Measurements from ENCODE around the gene OLFM3. TPM values are rescaled to one million over a fixed set of nuclear protein-coding genes. Genes with fewer than 3 reads are reported as not detected.

Gene OLFM3
- total and polyA plus RNA-seq, 4 experiments from 2014 or later, result not detected

DNA sequence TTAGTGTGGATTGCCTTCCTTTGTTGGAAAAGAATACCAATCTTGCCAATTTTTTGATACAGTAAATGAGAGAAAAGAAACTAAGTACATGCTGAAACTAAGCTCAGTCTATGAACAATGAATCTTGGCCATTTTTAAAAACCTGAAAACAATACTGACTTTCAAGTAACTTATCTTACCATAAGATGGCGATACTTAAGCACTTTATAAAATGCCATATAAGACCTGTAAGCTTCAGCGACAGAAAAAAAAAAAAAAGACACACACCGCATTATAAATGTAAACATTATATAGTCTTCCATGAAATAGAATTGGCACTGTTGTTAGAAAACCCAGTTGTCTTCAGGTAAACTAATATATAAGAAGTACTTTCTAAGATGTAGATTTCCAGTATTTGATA lies 3.0 kb downstream of the OLFM3 start:
- CTCF ChIA-PET (ENCODE audit: partially characterized antibody), result no interaction called here

DNA sequence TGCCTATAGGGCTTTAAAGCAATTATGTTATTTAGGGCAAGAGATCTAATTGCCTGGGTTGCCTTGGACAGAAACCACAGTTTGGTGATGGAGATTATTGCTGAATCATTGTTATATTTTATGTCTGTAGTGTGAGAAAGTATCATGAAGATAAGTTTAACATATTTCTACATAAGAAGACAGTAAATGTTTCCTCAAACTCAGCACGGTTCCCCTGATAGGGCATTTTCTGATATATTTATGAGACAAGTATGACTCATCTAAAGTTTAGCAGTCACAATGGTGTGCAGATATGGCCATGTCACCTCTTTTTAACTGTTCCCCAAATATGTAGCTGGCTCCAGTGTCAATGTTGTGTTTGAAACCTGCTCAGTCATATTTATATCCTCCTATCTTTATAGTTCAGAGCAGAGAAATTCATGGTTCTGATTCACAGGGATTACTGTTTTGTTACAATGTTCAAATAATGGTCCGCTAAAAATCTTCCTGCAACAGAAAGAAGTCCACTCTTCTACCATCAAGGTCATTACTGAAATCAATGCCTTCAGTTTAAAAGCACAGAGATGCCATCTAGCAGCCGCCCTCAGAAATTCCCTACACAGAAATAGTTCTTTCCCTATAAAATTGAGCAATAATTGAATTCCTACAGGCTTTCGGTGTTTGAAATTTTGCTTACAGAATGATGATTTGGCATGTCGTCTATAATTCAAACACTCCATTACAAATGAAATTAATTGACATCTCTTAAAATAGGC lies 3.7 kb downstream of the OLFM3 start:
- CTCF ChIA-PET (ENCODE audit: partially characterized antibody), result no interaction called here

More for the DNA sequence above, 3.0 kb downstream of the OLFM3 start:
- POLR2A ChIA-PET (ENCODE audit: partially characterized antibody), result no interaction called here
- H3K9me3 ChIP-seq (ENCODE audit: control insufficient read depth in 1 of 2, low read length in 2 of 2), result no peaks in the 10 kb centered on the region
- H3K4me1 ChIP-seq (ENCODE audit: insufficient read depth, low read length), result no peaks in the 10 kb centered on the region
- H3K27ac ChIP-seq (ENCODE audit: low read depth, low read length), result no peak overlapping the region
- no peak overlapping the region for H3K4me3 ChIP-seq (ENCODE audit: low read length in 2 of 2)
- Mint-ChIP-seq H3K4me1 (peaks cover 0 to 9% (median under 1%) of the 10 kb centered on the region in 4 donors), H3K4me3 (no peak overlapping the region), H3K27me3 (peaks cover 0 to 1% of the 10 kb centered on the region in 2 donors), H3K36me3 (no peaks in the 10 kb centered on the region), H3K9me3 (peaks cover 0 to 3% (median 0%) of the 10 kb centered on the region in 8 donors), H3K27ac (no peak overlapping the region)
- no peaks in the 10 kb centered on the region for H3K36me3 ChIP-seq (ENCODE audit: insufficient read depth, low read length)
- intact Hi-C loops (cut with micrococcal nuclease), result no loop called here
- DNase-seq, result no peak
- no peaks in the 10 kb centered on the region for H3K27me3 ChIP-seq (ENCODE audit: insufficient read depth, low read length)

DNA sequence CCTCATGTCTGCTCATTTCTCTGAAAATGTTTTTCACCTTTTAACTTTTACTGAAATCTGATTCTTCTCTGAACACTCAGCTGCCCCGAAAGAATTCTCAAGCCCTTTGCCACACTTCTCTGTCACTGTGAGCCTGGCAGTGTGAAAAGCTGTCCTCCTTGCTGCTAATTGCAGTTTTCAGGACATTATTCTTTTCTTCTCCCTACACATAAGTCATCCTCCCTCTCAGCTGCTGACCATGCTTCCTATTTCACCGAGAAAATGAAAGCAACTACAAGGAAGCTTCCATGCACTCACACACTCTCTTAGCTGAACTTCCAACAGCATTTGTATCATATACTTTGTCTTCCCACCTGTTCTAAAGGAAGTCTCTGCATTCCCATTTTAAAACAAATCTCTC lies 15.8 kb downstream of the OLFM3 start:
- Mint-ChIP-seq H3K27me3 (no peaks in the 10 kb centered on the region), H3K4me3 (no peak overlapping the region), H3K4me1 (no peaks in the 10 kb centered on the region), H3K9me3 (peaks cover 0 to 4% (median 0%) of the 10 kb centered on the region in 8 donors), H3K36me3 (no peaks in the 10 kb centered on the region), H3K27ac (no peak overlapping the region)
- Histone ChIP-seq H3K27me3 (ENCODE audit: insufficient read depth, low read length) (no peaks in the 10 kb centered on the region), H3K9me3 (ENCODE audit: control insufficient read depth in 1 of 2, low read length in 2 of 2) (no peaks in the 10 kb centered on the region), H3K4me3 (ENCODE audit: low read length in 2 of 2) (no peak overlapping the region), H3K27ac (ENCODE audit: low read depth, low read length) (no peak overlapping the region), H3K36me3 (ENCODE audit: insufficient read depth, low read length) (no peaks in the 10 kb centered on the region), H3K4me1 (ENCODE audit: insufficient read depth, low read length) (no peaks in the 10 kb centered on the region)
- POLR2A ChIA-PET (ENCODE audit: partially characterized antibody), result no interaction called here
- intact Hi-C loops (cut with micrococcal nuclease), result no loop called here
- no peak for DNase-seq
- CTCF ChIA-PET (ENCODE audit: partially characterized antibody), result no interaction called here

More for the DNA sequence above, 3.7 kb downstream of the OLFM3 start:
- no peak overlapping the region for H3K4me3 Mint-ChIP-seq
- peaks cover 0 to 3% (median 0%) of the 10 kb centered on the region in 8 donors for H3K9me3 Mint-ChIP-seq
- POLR2A ChIA-PET (ENCODE audit: partially characterized antibody), result no interaction called here
- H3K9me3 ChIP-seq (ENCODE audit: control insufficient read depth in 1 of 2, low read length in 2 of 2), result no peaks in the 10 kb centered on the region
- DNase-seq, result no peak
- no peaks in the 10 kb centered on the region for H3K4me1 ChIP-seq (ENCODE audit: insufficient read depth, low read length)
- H3K27me3 Mint-ChIP-seq, result peaks cover 0 to 1% of the 10 kb centered on the region in 2 donors
- no peaks in the 10 kb centered on the region for H3K27me3 ChIP-seq (ENCODE audit: insufficient read depth, low read length)
- no peaks in the 10 kb centered on the region for H3K36me3 ChIP-seq (ENCODE audit: insufficient read depth, low read length)
- H3K27ac ChIP-seq (ENCODE audit: low read depth, low read length), result no peak overlapping the region
- H3K4me3 ChIP-seq (ENCODE audit: low read length in 2 of 2), result no peak overlapping the region
- peaks cover 0 to 9% (median under 1%) of the 10 kb centered on the region in 4 donors for H3K4me1 Mint-ChIP-seq
- no peak overlapping the region for H3K27ac Mint-ChIP-seq
- intact Hi-C loops (cut with micrococcal nuclease), result no loop called here
- no peaks in the 10 kb centered on the region for H3K36me3 Mint-ChIP-seq

DNA sequence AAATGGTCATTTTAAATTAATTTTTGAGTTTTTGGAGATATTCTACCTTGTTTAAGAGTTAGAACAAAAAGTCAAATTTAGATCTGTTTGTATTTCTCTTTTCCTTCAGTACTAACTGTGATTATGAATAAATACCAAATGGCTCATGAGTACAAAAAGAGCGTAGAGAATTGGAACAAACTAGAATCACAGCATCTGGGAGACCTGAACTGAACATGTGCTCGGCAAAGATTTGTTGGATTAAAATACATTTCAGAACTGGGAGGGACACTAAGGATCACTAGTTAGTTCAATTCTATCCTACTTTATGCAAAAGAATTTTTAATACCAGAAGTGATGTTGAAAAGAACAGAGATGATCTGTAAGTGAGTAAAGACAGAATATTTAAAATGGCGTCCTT lies 19.5 kb downstream of the OLFM3 start:
- H3K4me3 ChIP-seq (ENCODE audit: low read length in 2 of 2), result no peak overlapping the region
- no peaks in the 10 kb centered on the region for H3K36me3 ChIP-seq (ENCODE audit: insufficient read depth, low read length)
- no peak overlapping the region for H3K27ac ChIP-seq (ENCODE audit: low read depth, low read length)
- H3K27me3 Mint-ChIP-seq, result peaks cover 0 to 1% of the 10 kb centered on the region in 2 donors
- H3K27me3 ChIP-seq (ENCODE audit: insufficient read depth, low read length), result no peaks in the 10 kb centered on the region
- H3K36me3 Mint-ChIP-seq, result no peaks in the 10 kb centered on the region
- H3K9me3 ChIP-seq (ENCODE audit: control insufficient read depth in 1 of 2, low read length in 2 of 2), result no peaks in the 10 kb centered on the region
- no peaks in the 10 kb centered on the region for H3K4me1 ChIP-seq (ENCODE audit: insufficient read depth, low read length)
- POLR2A ChIA-PET (ENCODE audit: partially characterized antibody), result no interaction called here
- H3K27ac Mint-ChIP-seq, result no peak overlapping the region
- H3K4me3 Mint-ChIP-seq, result no peak overlapping the region
- H3K9me3 Mint-ChIP-seq, result peaks cover 0 to 4% (median 0%) of the 10 kb centered on the region in 8 donors
- intact Hi-C loops (cut with micrococcal nuclease), result no loop called here
- CTCF ChIA-PET (ENCODE audit: partially characterized antibody), result no interaction called here
- no peaks in the 10 kb centered on the region for H3K4me1 Mint-ChIP-seq
- DNase-seq, result no peak

DNA sequence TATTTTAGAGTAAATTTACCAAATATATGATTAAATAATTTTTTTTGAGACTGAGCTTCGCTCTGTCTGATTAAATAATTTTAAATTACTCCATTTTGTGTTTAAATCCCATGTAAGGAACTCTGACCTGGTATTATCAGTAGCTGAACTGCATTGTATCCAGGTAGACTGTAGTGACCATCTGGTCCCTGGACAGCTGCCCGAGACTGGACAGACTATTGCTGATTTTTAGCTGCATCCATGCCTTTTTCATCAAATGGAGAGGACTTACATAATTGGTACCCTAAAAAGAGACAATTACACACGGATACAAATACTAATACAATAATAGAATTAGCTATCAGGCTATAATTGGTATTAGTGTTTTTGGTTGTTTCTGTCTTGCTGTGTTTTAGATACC lies 20.6 kb downstream of the OLFM3 start:
- H3K27me3 ChIP-seq (ENCODE audit: insufficient read depth, low read length), result no peaks in the 10 kb centered on the region
- peaks cover 0 to 2% (median 0%) of the 10 kb centered on the region in 8 donors for H3K9me3 Mint-ChIP-seq
- ChIA-PET POLR2A (ENCODE audit: partially characterized antibody) (no interaction called here), CTCF (ENCODE audit: partially characterized antibody) (no interaction called here)
- DNase-seq, result no peak
- no peaks in the 10 kb centered on the region for H3K36me3 ChIP-seq (ENCODE audit: insufficient read depth, low read length)
- no peaks in the 10 kb centered on the region for H3K4me1 ChIP-seq (ENCODE audit: insufficient read depth, low read length)
- H3K9me3 ChIP-seq (ENCODE audit: control insufficient read depth in 1 of 2, low read length in 2 of 2), result no peaks in the 10 kb centered on the region
- H3K4me1 Mint-ChIP-seq, result no peaks in the 10 kb centered on the region
- intact Hi-C loops (cut with micrococcal nuclease), result no loop called here
- no peak overlapping the region for H3K4me3 ChIP-seq (ENCODE audit: low read length in 2 of 2)
- H3K4me3 Mint-ChIP-seq, result no peak overlapping the region
- H3K27ac Mint-ChIP-seq, result no peak overlapping the region
- no peaks in the 10 kb centered on the region for H3K36me3 Mint-ChIP-seq
- peaks cover 0 to 1% of the 10 kb centered on the region in 2 donors for H3K27me3 Mint-ChIP-seq
- no peak overlapping the region for H3K27ac ChIP-seq (ENCODE audit: low read depth, low read length)

DNA sequence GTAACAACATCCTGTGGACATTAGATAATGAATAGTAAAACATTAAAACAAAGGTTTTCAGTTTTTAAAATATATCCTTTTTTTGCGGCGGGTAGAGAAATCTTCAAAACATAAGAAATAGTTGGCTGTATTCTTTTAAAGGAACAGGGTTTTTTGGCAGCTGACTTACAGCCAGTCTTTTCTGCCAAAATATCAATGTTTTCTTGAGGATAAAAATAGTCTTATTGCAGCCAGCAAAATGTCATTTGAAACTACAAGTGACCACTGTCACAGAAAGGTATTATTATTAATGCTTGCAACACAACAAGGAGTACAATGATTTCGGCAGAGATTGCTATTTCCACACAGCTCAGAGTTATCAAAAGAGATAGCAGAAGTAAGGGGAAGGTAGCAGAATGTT lies 21.4 kb downstream of the OLFM3 start:
- Histone ChIP-seq H3K4me1 (ENCODE audit: insufficient read depth, low read length) (no peaks in the 10 kb centered on the region), H3K4me3 (ENCODE audit: low read length in 2 of 2) (no peak overlapping the region), H3K27me3 (ENCODE audit: insufficient read depth, low read length) (no peaks in the 10 kb centered on the region), H3K27ac (ENCODE audit: low read depth, low read length) (no peak overlapping the region), H3K9me3 (ENCODE audit: control insufficient read depth in 1 of 2, low read length in 2 of 2) (no peaks in the 10 kb centered on the region), H3K36me3 (ENCODE audit: insufficient read depth, low read length) (no peaks in the 10 kb centered on the region)
- ChIA-PET CTCF (ENCODE audit: partially characterized antibody) (no interaction called here), POLR2A (ENCODE audit: partially characterized antibody) (no interaction called here)
- no peaks in the 10 kb centered on the region for H3K36me3 Mint-ChIP-seq
- H3K4me3 Mint-ChIP-seq, result no peak overlapping the region
- intact Hi-C loops (cut with micrococcal nuclease), result no loop called here
- H3K27ac Mint-ChIP-seq, result no peak overlapping the region
- no peak for DNase-seq
- no peaks in the 10 kb centered on the region for H3K4me1 Mint-ChIP-seq
- H3K27me3 Mint-ChIP-seq, result peaks cover 0 to 1% of the 10 kb centered on the region in 2 donors
- H3K9me3 Mint-ChIP-seq, result peaks cover 0 to 2% (median 0%) of the 10 kb centered on the region in 8 donors

DNA sequence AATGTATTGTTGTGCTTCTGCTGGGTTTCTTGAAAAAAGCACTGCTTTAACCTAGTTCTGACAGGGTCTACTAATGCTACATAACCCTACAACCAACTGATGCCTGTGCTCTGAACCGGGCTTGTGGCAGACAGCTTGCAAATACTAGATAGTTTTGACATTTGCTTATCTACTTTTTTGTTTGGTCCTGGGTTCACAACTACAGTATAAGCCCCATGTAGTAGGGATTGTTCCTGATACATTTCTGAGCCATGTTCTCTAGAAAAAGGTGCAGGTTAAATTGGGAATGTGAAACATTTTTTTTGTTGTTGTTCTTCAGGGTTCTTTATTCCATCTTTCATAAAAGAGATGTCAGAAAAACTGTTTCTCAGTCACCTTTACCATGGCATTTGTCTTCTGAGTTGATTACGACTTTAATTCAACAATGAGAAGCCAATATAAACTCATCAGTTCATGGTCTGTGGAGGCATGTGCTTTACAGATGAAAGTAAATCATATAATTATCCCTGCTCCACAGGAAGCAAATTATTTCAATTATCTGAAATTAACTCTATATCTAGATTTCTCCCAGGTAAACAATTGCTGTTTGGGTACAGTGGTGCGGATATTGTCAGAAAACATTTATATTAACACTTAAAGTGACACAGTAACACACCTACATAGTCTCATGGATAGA lies 22.0 kb downstream of the OLFM3 start:
- H3K27ac Mint-ChIP-seq, result no peak overlapping the region

More for the DNA sequence above, 22.0 kb downstream of the OLFM3 start:
- ChIA-PET POLR2A (ENCODE audit: partially characterized antibody) (no interaction called here), CTCF (ENCODE audit: partially characterized antibody) (no interaction called here)
- intact Hi-C loops (cut with micrococcal nuclease), result no loop called here
- no peaks in the 10 kb centered on the region for H3K27me3 ChIP-seq (ENCODE audit: insufficient read depth, low read length)
- no peaks in the 10 kb centered on the region for H3K36me3 ChIP-seq (ENCODE audit: insufficient read depth, low read length)
- no peaks in the 10 kb centered on the region for H3K36me3 Mint-ChIP-seq
- H3K9me3 ChIP-seq (ENCODE audit: control insufficient read depth in 1 of 2, low read length in 2 of 2), result no peaks in the 10 kb centered on the region
- no peak overlapping the region for H3K4me3 ChIP-seq (ENCODE audit: low read length in 2 of 2)
- no peaks in the 10 kb centered on the region for H3K4me1 Mint-ChIP-seq
- no peak for DNase-seq
- no peak overlapping the region for H3K27ac ChIP-seq (ENCODE audit: low read depth, low read length)
- no peak overlapping the region for H3K4me3 Mint-ChIP-seq
- H3K27me3 Mint-ChIP-seq, result peaks cover 0 to 1% of the 10 kb centered on the region in 2 donors
- no peaks in the 10 kb centered on the region for H3K4me1 ChIP-seq (ENCODE audit: insufficient read depth, low read length)
- H3K9me3 Mint-ChIP-seq, result peaks cover 0 to 3% (median 0%) of the 10 kb centered on the region in 8 donors
